Karpas-422 (cell line): ENCODE data around the gene UCP3. TPM values are rescaled to one million over a fixed set of nuclear protein-coding genes. Genes with fewer than 3 reads are reported as not detected.

Source experiments
- DNase-seq: peaks from one replicate; pipeline ENCODE4 v3.0.0-alpha.2; 2015
- H2AFZ ChIP-seq: fragments of 200-600 bp; sonication (generic); 2 replicates; pipeline ENCODE4 v1.6.1; 2014; ENCODE audit warnings: antibody characterized with exemption, low read length, mixed read lengths
- H3K27ac ChIP-seq: fragments of 200-600 bp; sonication (generic); 2 replicates; pipeline ENCODE4 v1.5.1; 2014; ENCODE audit warnings: mild to moderate bottlenecking, low read length, moderate library complexity
- H3K27me3 ChIP-seq: fragments of 200-600 bp; sonication (generic); 2 replicates; pipeline ENCODE4 v1.6.1; 2014; ENCODE audit warnings: low read length, mixed read lengths
- H3K36me3 ChIP-seq: fragments of 200-600 bp; sonication (generic); 2 replicates; pipeline ENCODE4 v1.6.1; 2014; ENCODE audit warnings: low read length, mixed read lengths; ENCODE audit not compliant: insufficient read depth
- H3K4me1 ChIP-seq: fragments of 200-600 bp; sonication (generic); 2 replicates; pipeline ENCODE4 v1.6.1; 2014; ENCODE audit warnings: mild to moderate bottlenecking, low read length, mixed read lengths
- H3K4me2 ChIP-seq: fragments of 200-600 bp; sonication (generic); 2 replicates; pipeline ENCODE4 v1.6.1; 2014; ENCODE audit warnings: low read length, low read depth, mild to moderate bottlenecking; ENCODE audit not compliant: poor library complexity, severe bottlenecking
- H3K4me3 ChIP-seq: fragments of 200-600 bp; sonication (generic); 2 replicates; pipeline ENCODE4 v1.5.1; 2014; ENCODE audit warnings: mild to moderate bottlenecking, antibody characterized with exemption, low read length, mixed read lengths
- H3K79me2 ChIP-seq: fragments of 200-600 bp; sonication (generic); 2 replicates; pipeline ENCODE4 v1.6.1; 2014; ENCODE audit warnings: mild to moderate bottlenecking, low read length, mixed read lengths
- H3K9ac ChIP-seq: fragments of 200-600 bp; sonication (generic); 2 replicates; pipeline ENCODE4 v1.6.0; 2014; ENCODE audit warnings: low read length
- H3K9me2 ChIP-seq: fragments of 200-600 bp; sonication (generic), shearing (Covaris generic); replicated peaks from 2 replicates; pipeline ENCODE4 v1.6.0; 2014; ENCODE audit warnings: mild to moderate bottlenecking, low read length, moderate library complexity; ENCODE audit not compliant: insufficient read depth
- H3K9me3 ChIP-seq: fragments of 300-700, 200-600 bp; sonication (generic); 2 replicates; pipeline ENCODE4 v1.6.1; 2014; ENCODE audit warnings: low read length, mixed read lengths
- H4K20me1 ChIP-seq: fragments of 200-600 bp; sonication (generic); 2 replicates; pipeline ENCODE4 v1.6.1; 2014; ENCODE audit warnings: mild to moderate bottlenecking, antibody characterized with exemption, low read length, low read depth; ENCODE audit not compliant: insufficient read depth
- total RNA-seq: library from RNA; depleted of rRNA; stranded (reverse); fragments of >200 nt; shearing (Covaris generic); gene quantifications from 2 replicates; pipeline ENCODE4 v1.2.3, GENCODE V29; 2014; ENCODE audit warnings: low replicate concordance

Gene UCP3
- total RNA-seq, 1 experiment from 2014 or later, result 3.0 TPM

- no peak overlapping the region for H3K4me3 ChIP-seq
- H3K9me3 ChIP-seq, result no peaks in the 10 kb centered on the region
- no peak overlapping the region for H3K9ac ChIP-seq
- peaks cover 13% of the 10 kb centered on the region; the same call in 1 of the 2 replicates for H3K36me3 ChIP-seq
- 0 out of 2 replicates have a peak, but pooled peaks cover 7% of the 10 kb centered on the region for H4K20me1 ChIP-seq
- H3K4me1 ChIP-seq, result peaks cover 30% of the 10 kb centered on the region
- no peaks in the 10 kb centered on the region for H3K27me3 ChIP-seq
- H3K27ac ChIP-seq, result no peak overlapping the region
- DNase-seq, result no peak
- H3K79me2 ChIP-seq, result no peaks in the 10 kb centered on the region
- H2AFZ ChIP-seq, result no peak overlapping the region
- no peaks in the 10 kb centered on the region for H3K9me2 ChIP-seq
- H3K4me2 ChIP-seq, result no peak overlapping the region
Observed at GRCh38 chr11:74013141-74013540, 4.3 kb upstream of the UCP3 start.

DNA sequence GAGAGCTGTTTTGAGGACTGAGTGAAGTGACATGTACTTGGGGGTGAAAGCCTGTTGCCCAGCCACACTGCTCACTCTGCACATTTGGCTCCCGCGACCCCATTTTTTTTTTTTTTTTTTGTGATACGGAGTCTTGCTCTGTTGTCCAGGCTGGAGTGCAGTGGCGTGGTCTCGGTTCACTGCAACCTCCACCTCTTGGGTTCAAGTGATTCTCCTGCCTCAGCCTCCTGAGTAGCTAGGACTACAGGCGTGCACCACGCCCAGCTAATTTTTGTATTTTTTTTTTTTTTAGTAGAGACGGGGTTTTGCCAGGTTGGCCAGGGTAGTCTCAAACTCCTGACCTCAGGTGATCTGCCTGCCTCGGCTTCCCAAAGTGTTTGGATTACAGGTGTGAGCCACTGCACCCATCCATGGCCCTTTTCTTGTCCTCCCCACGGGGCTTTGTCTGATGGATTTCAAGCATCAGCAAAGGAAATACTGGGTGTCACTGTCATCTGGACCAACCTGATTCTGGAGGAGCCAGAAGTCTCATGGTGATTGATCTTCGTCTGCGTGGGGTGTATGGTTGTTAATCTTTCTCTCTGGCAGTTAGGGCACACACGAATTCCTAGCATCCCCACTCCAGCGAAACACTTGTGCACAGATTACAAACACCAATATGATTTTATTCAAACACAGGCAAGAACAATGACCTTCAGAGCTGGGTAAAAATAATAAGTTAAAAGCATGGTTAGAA lies 3.4 kb upstream of the UCP3 start:
- no peak overlapping the region for H3K4me3 ChIP-seq
- H2AFZ ChIP-seq, result no peak overlapping the region
- no peaks in the 10 kb centered on the region for H3K27me3 ChIP-seq
- H3K9me2 ChIP-seq, result no peaks in the 10 kb centered on the region
- no peak overlapping the region for H3K9ac ChIP-seq
- no peaks in the 10 kb centered on the region for H3K79me2 ChIP-seq
- peaks cover 8% of the 10 kb centered on the region; the same call in 1 of the 2 replicates for H3K36me3 ChIP-seq
- DNase-seq, result no peak
- H3K4me1 ChIP-seq, result peaks cover 30% of the 10 kb centered on the region
- H3K27ac ChIP-seq, result no peak overlapping the region
- H4K20me1 ChIP-seq, result 0 out of 2 replicates have a peak, but pooled peaks cover 4% of the 10 kb centered on the region
- no peak overlapping the region for H3K4me2 ChIP-seq
- H3K9me3 ChIP-seq, result no peaks in the 10 kb centered on the region

- Histone ChIP-seq H3K27me3 (no peaks in the 10 kb centered on the region), H3K9ac (no peak overlapping the region), H2AFZ (no peak overlapping the region), H4K20me1 (0 out of 2 replicates have a peak, but pooled peaks cover 4% of the 10 kb centered on the region), H3K4me1 (peaks cover 30% of the 10 kb centered on the region), H3K9me3 (no peaks in the 10 kb centered on the region), H3K27ac (no peak overlapping the region), H3K9me2 (no peaks in the 10 kb centered on the region), H3K79me2 (no peaks in the 10 kb centered on the region), H3K36me3 (peaks cover under 1% of the 10 kb centered on the region; the same call in 1 of the 2 replicates), H3K4me2 (no peak overlapping the region), H3K4me3 (no peak overlapping the region)
- DNase-seq, result no peak
Observed at GRCh38 chr11:74011360-74012073, 2.6 kb upstream of the UCP3 start.

GRCh38 chr11:74010306-74011300 lies 1.7 kb upstream of the UCP3 start:
- Histone ChIP-seq H3K9me3 (no peaks in the 10 kb centered on the region), H3K4me2 (no peak overlapping the region), H3K9ac (no peak overlapping the region), H3K4me1 (peaks cover 30% of the 10 kb centered on the region), H4K20me1 (0 out of 2 replicates have a peak, but pooled peaks cover 4% of the 10 kb centered on the region), H3K36me3 (no peaks in the 10 kb centered on the region; the same call in 1 of the 2 replicates), H3K27me3 (no peaks in the 10 kb centered on the region), H3K27ac (no peak overlapping the region), H2AFZ (no peak overlapping the region), H3K9me2 (no peaks in the 10 kb centered on the region), H3K79me2 (no peaks in the 10 kb centered on the region), H3K4me3 (no peak overlapping the region)
- DNase-seq, result no peak

DNA sequence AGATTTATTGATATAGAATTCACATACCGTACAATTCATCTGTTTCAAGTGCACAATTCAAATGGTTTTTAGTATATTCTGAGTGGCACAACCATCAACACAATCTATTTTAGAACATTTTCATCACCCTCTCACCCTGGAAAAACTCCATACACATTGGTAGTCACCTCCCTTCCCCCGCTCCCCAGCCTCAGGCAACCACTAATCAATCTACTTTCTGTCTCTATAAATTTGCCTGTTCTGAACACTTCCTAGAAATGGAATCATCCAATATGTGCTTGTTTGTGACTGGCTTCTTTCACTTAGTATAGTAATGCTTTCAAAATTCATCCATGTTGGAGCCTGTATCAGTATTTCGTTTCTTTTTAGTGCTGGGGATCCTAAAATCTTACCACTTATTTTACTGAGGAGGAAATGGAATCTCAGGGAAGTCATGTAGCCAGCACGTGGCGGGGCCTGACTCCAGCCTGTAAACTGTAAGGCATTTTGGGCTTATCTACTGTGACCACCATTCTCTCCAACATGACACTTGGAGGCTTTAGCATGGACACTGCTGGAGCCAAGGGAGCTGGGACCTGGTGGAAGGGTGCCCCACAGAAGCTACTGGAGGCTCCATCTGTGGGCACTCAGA lies 905 bp upstream of the UCP3 start:
- Histone ChIP-seq H3K27ac (no peak overlapping the region), H3K9me3 (no peaks in the 10 kb centered on the region), H3K9me2 (no peaks in the 10 kb centered on the region), H3K4me1 (peaks cover 30% of the 10 kb centered on the region), H3K9ac (no peak overlapping the region), H3K36me3 (no peaks in the 10 kb centered on the region; the same call in 1 of the 2 replicates), H3K4me2 (no peak overlapping the region), H3K27me3 (no peaks in the 10 kb centered on the region), H4K20me1 (0 out of 2 replicates have a peak, but pooled peaks cover 4% of the 10 kb centered on the region), H3K79me2 (no peaks in the 10 kb centered on the region), H3K4me3 (no peak overlapping the region), H2AFZ (no peak overlapping the region)
- DNase-seq, result no peak

GRCh38 chr11:74009230-74009547 lies 304 bp upstream of the UCP3 start:
- peaks cover 30% of the 10 kb centered on the region for H3K4me1 ChIP-seq

DNA sequence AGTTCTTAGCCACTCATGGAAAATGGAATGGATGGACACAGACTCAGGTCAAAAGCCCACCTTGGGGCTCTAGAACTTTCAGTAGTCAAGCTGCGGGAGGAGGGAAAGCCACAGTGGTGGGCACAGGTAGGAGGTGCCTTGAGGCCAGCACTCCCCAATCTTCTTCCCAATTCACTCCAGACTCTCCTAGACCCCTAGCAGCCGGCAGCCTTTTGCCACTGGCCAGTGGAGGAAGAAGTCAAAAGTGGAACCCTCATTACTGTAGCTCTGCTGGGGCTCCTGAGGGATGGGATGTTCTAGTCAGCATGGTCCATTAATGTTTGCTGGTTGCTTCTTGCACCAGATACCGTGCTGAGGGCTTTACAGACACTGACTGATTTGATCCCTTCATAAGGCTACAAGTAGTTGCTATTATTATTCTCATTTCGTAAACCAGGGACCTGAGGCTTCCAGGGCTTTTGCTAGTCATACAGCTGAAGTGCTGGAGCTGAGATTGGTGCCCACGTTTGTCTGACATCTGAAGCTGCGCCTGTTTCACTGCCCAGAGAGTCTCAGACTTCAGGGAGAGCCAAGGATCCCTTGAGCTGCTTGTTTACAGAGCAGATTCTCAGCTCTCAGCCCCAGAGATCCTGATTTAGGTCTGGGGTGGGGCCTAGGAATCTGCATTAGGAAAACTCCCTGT lies 1.1 kb downstream of the UCP3 start:
- H3K4me2 ChIP-seq, result no peak overlapping the region
- H3K9me3 ChIP-seq, result no peaks in the 10 kb centered on the region
- no peak overlapping the region for H3K9ac ChIP-seq
- peaks cover 6% of the 10 kb centered on the region; the same call in 1 of the 2 replicates for H3K36me3 ChIP-seq
- H3K4me1 ChIP-seq, result peaks cover 30% of the 10 kb centered on the region
- no peak for DNase-seq
- 0 out of 2 replicates have a peak, but pooled peaks cover 4% of the 10 kb centered on the region for H4K20me1 ChIP-seq
- no peaks in the 10 kb centered on the region for H3K27me3 ChIP-seq
- no peak overlapping the region for H3K27ac ChIP-seq
- H3K9me2 ChIP-seq, result no peaks in the 10 kb centered on the region
- no peaks in the 10 kb centered on the region for H3K79me2 ChIP-seq
- no peak overlapping the region for H3K4me3 ChIP-seq
- no peak overlapping the region for H2AFZ ChIP-seq

More at GRCh38 chr11:74009230-74009547, 304 bp upstream of the UCP3 start:
- Histone ChIP-seq H3K27me3 (no peaks in the 10 kb centered on the region), H2AFZ (no peak overlapping the region), H3K79me2 (no peaks in the 10 kb centered on the region), H3K9me3 (no peaks in the 10 kb centered on the region), H3K27ac (no peak overlapping the region), H4K20me1 (0 out of 2 replicates have a peak, but pooled peaks cover 4% of the 10 kb centered on the region), H3K9ac (no peak overlapping the region), H3K4me3 (no peak overlapping the region), H3K9me2 (no peaks in the 10 kb centered on the region), H3K4me2 (no peak overlapping the region), H3K36me3 (no peaks in the 10 kb centered on the region; the same call in 1 of the 2 replicates)
- no peak for DNase-seq
